Left ventricle myocardium inferior (tissue), 1 donor: Measurements from ENCODE around the gene SNRPA. TPM values are rescaled to one million over a fixed set of nuclear protein-coding genes. Genes with fewer than 3 reads are reported as not detected.
A peak's percentile ranks its signal among the peaks of the same experiment; 100 is the strongest.

ENCODE experiments used
- DNase-seq: peaks from one replicate; pipeline ENCODE4 v3.0.0-alpha.2; 2020
- H3K27ac ChIP-seq: fragments of 200-600 bp; replicated peaks from 2 replicates; pipeline ENCODE4 v1.8.0; 2021
- H3K27me3 ChIP-seq: fragments of 200-600 bp; 2 replicates; pipeline ENCODE4 v1.8.0; 2021; ENCODE audit warnings: low read depth
- H3K36me3 ChIP-seq: fragments of 200-600 bp; 2 replicates; pipeline ENCODE4 v1.8.0; 2021
- H3K4me1 ChIP-seq: fragments of 200-600 bp; 2 replicates; pipeline ENCODE4 v1.8.0; 2021
- H3K4me3 ChIP-seq: fragments of 200-600 bp; 2 replicates; pipeline ENCODE4 v1.8.0; 2021; ENCODE audit warnings: mild to moderate bottlenecking, moderate library complexity
- H3K9me3 ChIP-seq: fragments of 200-600 bp; replicated peaks from 2 replicates; pipeline ENCODE4 v1.8.0; 2021
- intact Hi-C: fragments of 100-400 bp; cut with micrococcal nuclease; formaldehyde crosslinking; loops from one replicate; pipeline ENCODE4 v1.11.0; 2022
- long read RNA-seq: library from polyadenylated mRNA; unstranded; transcript quantifications from one replicate; pipeline ENCODE4 v2.0.0, GENCODE V29; 2021
- total RNA-seq: library from RNA; stranded (reverse); fragmentation: NEBNext Ultra II Directional; extraction: Animal tissue kit (Norgen Biotek cat#: 25700); gene quantifications from one replicate; pipeline ENCODE4 v1.2.1, GENCODE V29; 2021
- TF ChIP-seq, protein P1 (sequence below): fragments of 200-600 bp; IDR thresholded peaks from 2 replicates; pipeline ENCODE4 v1.8.0; 2021; ENCODE audit warnings: antibody characterized with exemption, mild to moderate bottlenecking, borderline replicate concordance
- donor health status: DM: no; HTN: yes; CAD: no; lungs with severe emphysema.

SNRPA gene
- 27.9 TPM for total RNA-seq
- long read RNA-seq, transcript SNRPA-201 (6 exons, 1,621 nt): major isoform, 16 of 19 reads
- long read RNA-seq, partial matches to known transcripts: 1 of 19 reads
- long read RNA-seq, other reads (novel, unspliced or antisense): 1 of 19 reads

- intact Hi-C loops: loop anchor here (5.0 kb wide), 1 partner anchor 94 kb away; no protein-coding TSS in a partner anchor
- no peaks in the 10 kb centered on the region for H3K27me3 ChIP-seq
- TF ChIP-seq, protein P1, sequence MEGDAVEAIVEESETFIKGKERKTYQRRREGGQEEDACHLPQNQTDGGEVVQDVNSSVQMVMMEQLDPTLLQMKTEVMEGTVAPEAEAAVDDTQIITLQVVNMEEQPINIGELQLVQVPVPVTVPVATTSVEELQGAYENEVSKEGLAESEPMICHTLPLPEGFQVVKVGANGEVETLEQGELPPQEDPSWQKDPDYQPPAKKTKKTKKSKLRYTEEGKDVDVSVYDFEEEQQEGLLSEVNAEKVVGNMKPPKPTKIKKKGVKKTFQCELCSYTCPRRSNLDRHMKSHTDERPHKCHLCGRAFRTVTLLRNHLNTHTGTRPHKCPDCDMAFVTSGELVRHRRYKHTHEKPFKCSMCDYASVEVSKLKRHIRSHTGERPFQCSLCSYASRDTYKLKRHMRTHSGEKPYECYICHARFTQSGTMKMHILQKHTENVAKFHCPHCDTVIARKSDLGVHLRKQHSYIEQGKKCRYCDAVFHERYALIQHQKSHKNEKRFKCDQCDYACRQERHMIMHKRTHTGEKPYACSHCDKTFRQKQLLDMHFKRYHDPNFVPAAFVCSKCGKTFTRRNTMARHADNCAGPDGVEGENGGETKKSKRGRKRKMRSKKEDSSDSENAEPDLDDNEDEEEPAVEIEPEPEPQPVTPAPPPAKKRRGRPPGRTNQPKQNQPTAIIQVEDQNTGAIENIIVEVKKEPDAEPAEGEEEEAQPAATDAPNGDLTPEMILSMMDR: no peak
- H3K9me3 ChIP-seq: no peaks in the 10 kb centered on the region
- DNase-seq: peak; percentile 96
- H3K36me3 ChIP-seq: peaks cover 9% of the 10 kb centered on the region
- H3K4me1 ChIP-seq: peaks cover 71% of the 10 kb centered on the region
- peak within 1 kb of the TSS; percentile 96 for H3K27ac ChIP-seq
- peak within 1 kb of the TSS; percentile 75 for H3K4me3 ChIP-seq
These were observed at the start of gene SNRPA for GRCh38 chr19:40750874-40751537. TSS of gene SNRPA (plus strand) at chr19:40751203. CDS start at chr19:40751409, 206 bp downstream.

- TF ChIP-seq, protein P1: no peak
- Histone ChIP-seq H3K27me3 (no peaks in the 10 kb centered on the region), H3K4me3 (no peak overlapping the region), H3K27ac (no peak overlapping the region), H3K36me3 (peaks cover 67% of the 10 kb centered on the region), H3K4me1 (peaks cover 36% of the 10 kb centered on the region), H3K9me3 (no peaks in the 10 kb centered on the region)
- intact Hi-C loops: no loop called here
- DNase-seq: no peak
These were observed 49.2 kb upstream of the SNRPA start for GRCh38 chr19:40701758-40702157.

DNA sequence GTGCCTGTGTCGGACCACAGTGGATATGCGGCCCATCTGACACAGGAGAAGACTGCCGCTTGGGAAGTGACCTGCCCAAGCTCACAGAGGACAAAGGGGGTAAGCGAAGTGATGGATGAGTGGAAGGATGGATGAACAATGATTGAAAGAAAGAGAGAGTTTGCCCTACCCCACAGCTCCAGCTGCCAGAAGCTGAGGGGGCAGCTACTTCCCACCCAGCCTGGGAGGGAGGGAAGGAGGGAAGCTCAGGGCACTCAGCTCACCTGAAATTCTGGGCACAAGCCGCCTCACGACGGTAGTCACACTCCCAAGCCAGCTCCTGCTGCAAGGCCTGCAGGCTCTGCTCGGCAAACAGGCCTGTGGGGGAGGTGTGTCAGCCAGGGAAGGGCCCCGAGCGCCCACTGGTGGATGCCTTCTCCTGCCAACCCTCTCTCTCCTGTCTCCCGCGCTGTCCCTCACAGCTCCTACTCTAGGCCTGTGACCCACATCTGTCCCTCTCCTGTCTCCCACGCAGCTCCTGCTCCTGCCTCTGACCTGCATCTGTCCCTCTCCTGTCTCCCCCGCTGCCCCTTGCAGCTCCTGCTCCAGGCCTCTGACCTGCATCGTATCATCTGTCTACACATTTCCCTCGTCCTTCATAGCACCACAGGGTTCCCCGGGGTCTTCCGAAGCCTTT is 48.5 kb upstream of the SNRPA start:
- no peaks in the 10 kb centered on the region for H3K27me3 ChIP-seq
- peaks cover 66% of the 10 kb centered on the region for H3K36me3 ChIP-seq
- H3K4me3 ChIP-seq: no peak overlapping the region
- TF ChIP-seq, protein P1: peak; percentile 66
- H3K27ac ChIP-seq: peak overlapping the region; percentile 85
- peaks cover 43% of the 10 kb centered on the region for H3K4me1 ChIP-seq
- DNase-seq: peak; percentile 66
- H3K9me3 ChIP-seq: no peaks in the 10 kb centered on the region
- intact Hi-C loops: no loop called here

DNA sequence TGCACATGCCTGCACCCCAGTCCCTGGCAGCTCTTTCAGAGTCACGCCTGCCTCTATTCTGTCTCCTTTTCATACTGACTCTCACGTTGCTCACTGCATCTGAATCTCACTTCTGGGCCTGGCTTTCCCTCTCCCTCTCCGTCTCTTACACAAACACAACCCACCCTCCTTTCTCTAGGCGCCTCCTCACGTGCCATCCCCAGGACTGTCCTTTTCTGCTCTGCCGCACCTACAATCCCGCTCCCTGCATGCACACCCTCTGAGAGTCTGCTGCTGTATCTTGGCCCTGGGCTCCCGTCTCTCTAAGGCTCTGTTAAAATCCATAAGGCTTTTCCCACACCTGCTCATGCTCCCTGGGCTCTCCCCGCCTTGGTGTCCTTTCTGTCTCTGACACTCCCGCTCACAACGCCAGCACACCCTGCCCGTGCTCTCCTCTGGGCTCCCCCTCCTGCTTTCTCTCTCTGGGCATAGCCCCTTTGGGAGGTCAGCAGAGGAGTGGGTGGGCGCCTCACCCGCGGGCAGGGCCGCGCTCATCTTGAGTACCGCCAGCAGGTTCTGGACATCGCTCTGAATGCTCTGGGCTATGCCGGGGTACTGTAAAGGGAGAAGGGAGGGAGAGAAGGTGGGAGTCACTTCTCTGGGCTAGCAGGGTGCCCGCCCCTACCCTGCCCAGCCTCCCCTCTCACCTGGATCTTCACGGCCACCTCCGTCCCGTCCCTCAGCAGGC is 47.8 kb upstream of the SNRPA start:
- Histone ChIP-seq H3K27ac (peak overlapping the region; percentile 85), H3K36me3 (peaks cover 73% of the 10 kb centered on the region), H3K4me1 (peaks cover 47% of the 10 kb centered on the region), H3K9me3 (no peaks in the 10 kb centered on the region), H3K27me3 (no peaks in the 10 kb centered on the region), H3K4me3 (no peak overlapping the region)
- TF ChIP-seq, protein P1: no peak
- no peak for DNase-seq
- intact Hi-C loops: no loop called here
